ENCODE data around the gene EHD3. TPM values are rescaled to one million over a fixed set of nuclear protein-coding genes. Genes with fewer than 3 reads are reported as not detected.

Gene EHD3
- total RNA-seq, 4 donors from 2014 or later, result 0.98 to 5.1 (median 3.2) TPM

DNA sequence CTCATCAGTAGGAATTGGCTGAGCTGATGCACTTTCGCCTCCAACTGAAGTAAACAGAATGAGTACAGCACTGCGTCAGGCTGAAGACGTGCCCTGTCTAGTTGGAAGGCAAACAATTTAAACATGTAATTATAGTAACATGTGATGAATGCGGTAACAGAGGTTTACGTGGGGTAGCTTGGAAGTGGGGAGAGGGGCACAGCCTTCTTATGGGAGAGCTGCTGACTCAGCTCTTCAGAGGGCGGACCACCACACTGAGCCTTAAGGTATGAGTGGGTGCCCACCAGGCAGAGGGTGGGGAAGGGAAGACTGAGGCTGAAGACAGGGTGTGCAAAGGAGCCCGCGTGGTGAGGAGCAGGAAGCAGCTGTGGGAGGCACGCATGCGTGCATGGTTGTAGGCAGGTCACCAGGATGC lies 6.2 kb upstream of the EHD3 start:
- TF ChIP-seq, protein P1, sequence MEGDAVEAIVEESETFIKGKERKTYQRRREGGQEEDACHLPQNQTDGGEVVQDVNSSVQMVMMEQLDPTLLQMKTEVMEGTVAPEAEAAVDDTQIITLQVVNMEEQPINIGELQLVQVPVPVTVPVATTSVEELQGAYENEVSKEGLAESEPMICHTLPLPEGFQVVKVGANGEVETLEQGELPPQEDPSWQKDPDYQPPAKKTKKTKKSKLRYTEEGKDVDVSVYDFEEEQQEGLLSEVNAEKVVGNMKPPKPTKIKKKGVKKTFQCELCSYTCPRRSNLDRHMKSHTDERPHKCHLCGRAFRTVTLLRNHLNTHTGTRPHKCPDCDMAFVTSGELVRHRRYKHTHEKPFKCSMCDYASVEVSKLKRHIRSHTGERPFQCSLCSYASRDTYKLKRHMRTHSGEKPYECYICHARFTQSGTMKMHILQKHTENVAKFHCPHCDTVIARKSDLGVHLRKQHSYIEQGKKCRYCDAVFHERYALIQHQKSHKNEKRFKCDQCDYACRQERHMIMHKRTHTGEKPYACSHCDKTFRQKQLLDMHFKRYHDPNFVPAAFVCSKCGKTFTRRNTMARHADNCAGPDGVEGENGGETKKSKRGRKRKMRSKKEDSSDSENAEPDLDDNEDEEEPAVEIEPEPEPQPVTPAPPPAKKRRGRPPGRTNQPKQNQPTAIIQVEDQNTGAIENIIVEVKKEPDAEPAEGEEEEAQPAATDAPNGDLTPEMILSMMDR (IDR thresholded peaks at IDR 0.05; ENCODE audit: low read depth), result no peak

- TF ChIP-seq, protein P1 (IDR thresholded peaks at IDR 0.05; ENCODE audit: low read depth), result no peak
These were observed 5.2 kb upstream of the EHD3 start for GRCh38 chr2:31228717-31229116.

GRCh38 chr2:31230751-31231150 lies 3.2 kb upstream of the EHD3 start:
- TF ChIP-seq, protein P1 (IDR thresholded peaks at IDR 0.05; ENCODE audit: low read depth), result no peak

GRCh38 chr2:31231571-31232302 lies 2.2 kb upstream of the EHD3 start:
- TF ChIP-seq, protein P1 (IDR thresholded peaks at IDR 0.05; ENCODE audit: low read depth), result no peak

DNA sequence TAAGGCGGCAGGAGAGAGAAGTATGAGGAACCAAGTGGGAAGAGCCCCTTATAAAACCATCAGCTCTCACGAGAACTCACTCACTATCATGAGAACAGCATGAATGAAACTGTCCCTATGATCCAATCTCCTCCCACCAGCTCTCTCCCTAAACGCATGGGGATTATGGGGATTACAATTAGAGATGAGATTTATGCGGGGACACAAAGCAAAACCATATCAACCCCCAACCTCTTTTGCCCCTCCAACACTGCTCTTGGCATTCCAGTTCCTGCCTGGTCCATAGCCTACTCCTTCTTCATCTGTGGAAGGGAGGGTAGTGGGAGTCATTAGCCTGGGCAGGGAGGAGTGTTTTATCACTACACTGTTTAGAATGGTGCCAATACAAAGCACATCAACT lies 1.4 kb upstream of the EHD3 start:
- TF ChIP-seq, protein P1 (IDR thresholded peaks at IDR 0.05; ENCODE audit: low read depth), result no peak

DNA sequence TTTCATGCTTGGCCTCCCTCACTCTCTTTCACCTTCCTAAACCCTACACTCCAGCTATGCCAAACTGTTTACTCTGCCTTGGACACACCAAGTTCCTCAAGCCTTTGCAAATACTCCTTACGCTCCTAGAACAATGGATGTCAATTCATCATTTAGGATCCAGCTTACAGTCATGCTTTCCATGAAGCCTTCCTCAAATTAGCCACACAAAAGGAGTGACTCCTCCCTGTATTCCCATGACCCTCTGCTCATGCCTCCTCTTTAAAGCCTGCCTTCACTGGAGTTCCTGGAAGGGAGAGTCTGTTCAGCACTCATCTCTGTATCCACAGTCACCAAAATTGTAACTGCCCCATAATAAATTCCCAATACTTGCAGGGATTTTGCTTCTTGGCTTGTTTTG lies 721 bp upstream of the EHD3 start:
- TF ChIP-seq, protein P1 (IDR thresholded peaks at IDR 0.05; ENCODE audit: low read depth), result no peak

GRCh38 chr2:31234683-31235503 lies 941 bp downstream of the EHD3 start:
- TF ChIP-seq, protein P1 (IDR thresholded peaks at IDR 0.05; ENCODE audit: low read depth), result no peak
